ENCODE data around the gene FUT3. TPM values are rescaled to one million over a fixed set of nuclear protein-coding genes. Genes with fewer than 3 reads are reported as not detected.

Gene FUT3
- total RNA-seq, 6 experiments from 2014 or later = 0.19 to 1.4 (median 0.33) TPM

GRCh38 chr19:5893907-5894703 lies 42.9 kb upstream of the FUT3 start:
- Histone ChIP-seq H3K9me3 (no peaks in the 10 kb centered on the region), H3K27ac (no peak overlapping the region), H3K36me3 (peaks cover 0 to 14% (median 3%) of the 10 kb centered on the region in 4 donors), H3K4me1 (peaks cover 0 to 8% (median 2%) of the 10 kb centered on the region in 4 donors), H3K4me3 (no peak overlapping the region), H3K27me3 (no peaks in the 10 kb centered on the region)
- ATAC-seq (peak; percentile 8 to 45 (median 33)), DNase-seq (no peak)
- WGBS (ENCODE audit: insufficient coverage, low coverage, low lambda C conversion rate, missing lambda C conversion rate) = 84% methylated on average over 9 of the region's 28 CpGs
- TF ChIP-seq POLR2A (IDR thresholded peaks at IDR 0.05) = no peak
- TF ChIP-seq, protein P1, sequence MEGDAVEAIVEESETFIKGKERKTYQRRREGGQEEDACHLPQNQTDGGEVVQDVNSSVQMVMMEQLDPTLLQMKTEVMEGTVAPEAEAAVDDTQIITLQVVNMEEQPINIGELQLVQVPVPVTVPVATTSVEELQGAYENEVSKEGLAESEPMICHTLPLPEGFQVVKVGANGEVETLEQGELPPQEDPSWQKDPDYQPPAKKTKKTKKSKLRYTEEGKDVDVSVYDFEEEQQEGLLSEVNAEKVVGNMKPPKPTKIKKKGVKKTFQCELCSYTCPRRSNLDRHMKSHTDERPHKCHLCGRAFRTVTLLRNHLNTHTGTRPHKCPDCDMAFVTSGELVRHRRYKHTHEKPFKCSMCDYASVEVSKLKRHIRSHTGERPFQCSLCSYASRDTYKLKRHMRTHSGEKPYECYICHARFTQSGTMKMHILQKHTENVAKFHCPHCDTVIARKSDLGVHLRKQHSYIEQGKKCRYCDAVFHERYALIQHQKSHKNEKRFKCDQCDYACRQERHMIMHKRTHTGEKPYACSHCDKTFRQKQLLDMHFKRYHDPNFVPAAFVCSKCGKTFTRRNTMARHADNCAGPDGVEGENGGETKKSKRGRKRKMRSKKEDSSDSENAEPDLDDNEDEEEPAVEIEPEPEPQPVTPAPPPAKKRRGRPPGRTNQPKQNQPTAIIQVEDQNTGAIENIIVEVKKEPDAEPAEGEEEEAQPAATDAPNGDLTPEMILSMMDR (IDR thresholded peaks at IDR 0.05) = no peak
- intact Hi-C loops (cut with DNase I) = loop anchor here (5.0 kb wide), 2 partner anchors 82 to 87 kb away; partner anchors contain the start of gene NRTN (in 1 of the 2)

GRCh38 chr19:5893296-5893903 lies 42.2 kb upstream of the FUT3 start:
- H3K9me3 ChIP-seq = no peaks in the 10 kb centered on the region
- H3K27ac ChIP-seq = no peak overlapping the region
- intact Hi-C loops (cut with DNase I) = loop anchor here (5.0 kb wide), 2 partner anchors 81 to 86 kb away; partner anchors contain the start of gene NRTN (in 1 of the 2)
- H3K4me1 ChIP-seq = peaks cover 0 to 8% (median 2%) of the 10 kb centered on the region in 4 donors
- TF ChIP-seq POLR2A (IDR thresholded peaks at IDR 0.05) = no peak
- TF ChIP-seq, protein P1 (IDR thresholded peaks at IDR 0.05) = no peak
- H3K36me3 ChIP-seq = peaks cover 0 to 14% (median 3%) of the 10 kb centered on the region in 4 donors
- DNase-seq (no peak), ATAC-seq (peak; percentile 1 to 5 (median 4))
- H3K27me3 ChIP-seq = no peaks in the 10 kb centered on the region
- 63% methylated on average over 7 of the region's 13 CpGs for WGBS (ENCODE audit: insufficient coverage, low coverage, low lambda C conversion rate, missing lambda C conversion rate)
- no peak overlapping the region for H3K4me3 ChIP-seq

GRCh38 chr19:5892772-5893275 lies 41.6 kb upstream of the FUT3 start:
- ATAC-seq (peak in 1 of 4 donors; percentile 11), DNase-seq (no peak)
- no peaks in the 10 kb centered on the region for H3K27me3 ChIP-seq
- H3K9me3 ChIP-seq = no peaks in the 10 kb centered on the region
- intact Hi-C loops (cut with DNase I) = loop anchor here (5.0 kb wide), 2 partner anchors 81 to 86 kb away; partner anchors contain the start of gene NRTN (in 1 of the 2)
- 40% methylated on average over 1 of the region's 15 CpGs for WGBS (ENCODE audit: insufficient coverage, low coverage, low lambda C conversion rate, missing lambda C conversion rate)
- H3K4me3 ChIP-seq = no peak overlapping the region
- no peak overlapping the region for H3K27ac ChIP-seq
- H3K4me1 ChIP-seq = peaks cover 0 to 8% (median 2%) of the 10 kb centered on the region in 4 donors
- H3K36me3 ChIP-seq = peaks cover 0 to 14% (median 3%) of the 10 kb centered on the region in 4 donors
- TF ChIP-seq POLR2A (IDR thresholded peaks at IDR 0.05) = no peak
- TF ChIP-seq, protein P1 (IDR thresholded peaks at IDR 0.05) = no peak

GRCh38 chr19:5891938-5892771 lies 40.9 kb upstream of the FUT3 start:
- no peak overlapping the region for H3K27ac ChIP-seq
- intact Hi-C loops (cut with DNase I) = loop anchor here (5.0 kb wide), 2 partner anchors 80 to 85 kb away; partner anchors contain the start of gene NRTN (in 1 of the 2)

More at GRCh38 chr19:5891938-5892771, 40.9 kb upstream of the FUT3 start:
- Histone ChIP-seq H3K36me3 (peaks cover 0 to 14% (median 3%) of the 10 kb centered on the region in 4 donors), H3K4me3 (no peak overlapping the region), H3K9me3 (no peaks in the 10 kb centered on the region), H3K27me3 (no peaks in the 10 kb centered on the region), H3K4me1 (peaks cover 0 to 8% (median 2%) of the 10 kb centered on the region in 4 donors)
- 9% methylated on average over 10 of the region's 48 CpGs for WGBS (ENCODE audit: insufficient coverage, low coverage, low lambda C conversion rate, missing lambda C conversion rate)
- TF ChIP-seq, protein P1 (IDR thresholded peaks at IDR 0.05) = peak; percentile 76 to 88 (median 83)
- no peak for TF ChIP-seq POLR2A (IDR thresholded peaks at IDR 0.05)
- peak in 1 of 3 donors; percentile 57 for DNase-seq
- ATAC-seq = peak; percentile 78 to 89 (median 84)

All from right lobe of liver (tissue), 6 donors.